ENCODE results near the gene NSL1. TPM values are rescaled to one million over a fixed set of nuclear protein-coding genes. Genes with fewer than 3 reads are reported as not detected.

The NSL1 gene
- total and polyA plus RNA-seq, 2 donors from 2014 or later = 19.5 to 34.5 TPM

DNA sequence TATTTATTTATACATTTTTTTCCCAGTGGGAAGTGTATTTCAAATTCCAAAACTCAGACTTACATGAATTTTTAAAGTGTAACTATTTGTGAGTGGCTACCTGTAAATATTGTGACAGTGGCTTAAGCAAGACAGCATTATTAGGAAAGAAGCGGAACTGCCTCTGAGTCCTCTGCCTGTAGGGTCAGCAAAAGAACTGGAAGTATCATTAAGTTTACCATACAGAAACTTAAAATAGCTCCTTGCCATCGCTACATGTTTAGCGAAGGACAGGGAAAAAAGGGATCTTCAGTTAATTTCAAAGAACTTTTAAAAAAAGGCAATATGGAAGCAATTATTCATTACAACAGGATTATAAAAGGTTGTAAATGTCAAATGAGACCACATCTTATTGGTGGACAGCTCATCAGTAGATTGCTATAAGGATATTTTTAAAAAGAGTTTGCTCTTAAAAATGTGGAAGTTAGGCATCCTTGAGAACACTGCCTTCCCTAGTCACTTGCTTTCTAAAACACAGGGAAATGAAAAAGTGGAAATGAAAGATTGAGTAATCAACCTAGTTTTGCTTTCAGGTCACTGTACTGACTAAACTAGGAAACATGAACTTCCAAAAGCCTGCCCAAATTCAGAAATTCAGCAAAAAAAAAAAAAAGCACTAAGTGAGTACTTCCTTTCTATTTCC, 39.2 kb downstream of the NSL1 start:
- no peaks in the 10 kb centered on the region for H3K36me3 ChIP-seq (ENCODE audit: control insufficient read depth in 2 of 3, insufficient read depth in 3 of 3, low read length in 3 of 3)
- H3K4me1 ChIP-seq (ENCODE audit: control insufficient read depth in 2 of 3, insufficient read depth in 2 of 3, low read depth in 1 of 3, low read length in 3 of 3) = peaks cover 0 to 6% (median 6%) of the 10 kb centered on the region in 3 donors
- H3K9me3 ChIP-seq (ENCODE audit: control insufficient read depth in 2 of 3, insufficient read depth in 1 of 3, low read length in 3 of 3) = no peaks in the 10 kb centered on the region
- H3K27ac ChIP-seq (ENCODE audit: low read depth in 2 of 2, low read length in 2 of 2) = peak overlapping the region in 1 of 2 donors; percentile 53
- H3K9ac ChIP-seq (ENCODE audit: low read length in 3 of 3) = no peak overlapping the region
- intact Hi-C loops (cut with DNase I) = no loop called here
- TF ChIP-seq, protein P1, sequence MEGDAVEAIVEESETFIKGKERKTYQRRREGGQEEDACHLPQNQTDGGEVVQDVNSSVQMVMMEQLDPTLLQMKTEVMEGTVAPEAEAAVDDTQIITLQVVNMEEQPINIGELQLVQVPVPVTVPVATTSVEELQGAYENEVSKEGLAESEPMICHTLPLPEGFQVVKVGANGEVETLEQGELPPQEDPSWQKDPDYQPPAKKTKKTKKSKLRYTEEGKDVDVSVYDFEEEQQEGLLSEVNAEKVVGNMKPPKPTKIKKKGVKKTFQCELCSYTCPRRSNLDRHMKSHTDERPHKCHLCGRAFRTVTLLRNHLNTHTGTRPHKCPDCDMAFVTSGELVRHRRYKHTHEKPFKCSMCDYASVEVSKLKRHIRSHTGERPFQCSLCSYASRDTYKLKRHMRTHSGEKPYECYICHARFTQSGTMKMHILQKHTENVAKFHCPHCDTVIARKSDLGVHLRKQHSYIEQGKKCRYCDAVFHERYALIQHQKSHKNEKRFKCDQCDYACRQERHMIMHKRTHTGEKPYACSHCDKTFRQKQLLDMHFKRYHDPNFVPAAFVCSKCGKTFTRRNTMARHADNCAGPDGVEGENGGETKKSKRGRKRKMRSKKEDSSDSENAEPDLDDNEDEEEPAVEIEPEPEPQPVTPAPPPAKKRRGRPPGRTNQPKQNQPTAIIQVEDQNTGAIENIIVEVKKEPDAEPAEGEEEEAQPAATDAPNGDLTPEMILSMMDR (IDR thresholded peaks at IDR 0.05; ENCODE audit: borderline replicate concordance, extremely low read depth, insufficient read depth) = no peak
- DNase-seq (no peak), FAIRE-seq (no peak)
- H3K27me3 ChIP-seq (ENCODE audit: control insufficient read depth, insufficient read depth, low read length) = no peaks in the 10 kb centered on the region
- H3K4me3 ChIP-seq (ENCODE audit: low read length in 3 of 3) = peak overlapping the region in 1 of 3 donors; percentile 5

DNA sequence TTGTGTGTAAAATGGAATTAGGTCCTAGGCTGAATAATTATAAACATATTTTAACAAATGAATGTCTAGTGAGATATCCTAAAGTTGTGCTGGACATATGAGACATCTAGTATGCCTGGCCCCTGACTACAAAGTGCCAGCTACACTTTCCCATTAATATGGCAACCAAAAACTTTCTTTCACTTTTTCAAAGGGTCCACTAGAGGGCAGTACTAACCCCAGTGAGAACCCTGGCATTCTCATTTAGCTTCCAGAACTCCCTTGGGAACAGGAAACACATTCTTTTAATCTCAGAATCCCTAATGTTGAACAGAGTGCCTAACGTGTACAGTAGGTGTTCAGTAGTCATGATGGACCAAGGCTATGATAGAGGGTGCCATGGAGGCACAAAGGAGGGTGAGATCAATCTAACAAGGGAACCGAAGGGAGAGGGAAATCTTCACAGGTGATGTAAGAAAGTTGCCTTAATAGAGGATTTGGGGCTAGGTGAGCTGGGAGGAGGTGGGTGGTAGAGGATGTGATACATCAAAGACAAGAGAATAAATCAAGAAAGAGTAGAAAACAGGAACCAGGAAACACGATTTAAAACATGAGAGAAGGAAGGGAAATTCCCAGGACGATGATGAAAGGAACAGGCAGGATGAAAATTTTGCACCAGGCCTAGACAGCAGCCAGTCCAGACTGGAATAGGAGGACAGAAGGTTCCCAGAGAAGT, 41.6 kb downstream of the NSL1 start:
- peak overlapping the region in 1 of 3 donors; percentile 21 for H3K9ac ChIP-seq (ENCODE audit: low read length in 3 of 3)
- peak overlapping the region in 1 of 2 donors; percentile 16 for H3K27ac ChIP-seq (ENCODE audit: low read depth in 2 of 2, low read length in 2 of 2)
- FAIRE-seq = no peak

DNA sequence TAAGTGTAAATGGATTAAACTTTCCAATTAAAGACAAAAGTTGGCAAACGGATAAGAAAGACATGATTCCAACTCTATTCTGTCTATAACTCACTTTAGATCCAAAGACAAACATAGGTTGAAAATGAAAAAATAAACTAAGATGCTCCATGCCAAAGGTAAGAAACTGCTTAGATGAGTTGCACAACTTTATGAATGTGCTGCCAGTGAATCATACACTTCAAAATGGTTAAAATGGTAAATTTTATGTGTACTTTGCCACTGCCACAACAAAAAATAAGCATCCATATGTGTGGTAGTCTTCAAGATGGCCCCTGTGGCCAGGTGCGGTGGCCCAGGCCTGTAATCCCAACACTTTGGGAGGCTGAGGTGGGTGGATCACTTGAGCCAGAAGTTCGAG, 45.0 kb downstream of the NSL1 start:
- Histone ChIP-seq H3K27me3 (ENCODE audit: control insufficient read depth, insufficient read depth, low read length) (no peaks in the 10 kb centered on the region), H3K27ac (ENCODE audit: low read depth in 2 of 2, low read length in 2 of 2) (no peak overlapping the region), H3K36me3 (ENCODE audit: control insufficient read depth in 2 of 3, insufficient read depth in 3 of 3, low read length in 3 of 3) (no peaks in the 10 kb centered on the region), H3K9ac (ENCODE audit: low read length in 3 of 3) (no peak overlapping the region), H3K9me3 (ENCODE audit: control insufficient read depth in 2 of 3, insufficient read depth in 1 of 3, low read length in 3 of 3) (no peaks in the 10 kb centered on the region), H3K4me3 (ENCODE audit: low read length in 3 of 3) (no peak overlapping the region), H3K4me1 (ENCODE audit: control insufficient read depth in 2 of 3, insufficient read depth in 2 of 3, low read depth in 1 of 3, low read length in 3 of 3) (peaks cover 0 to 6% (median 2%) of the 10 kb centered on the region in 3 donors)
- intact Hi-C loops (cut with DNase I) = no loop called here
- no peak for FAIRE-seq
- no peak for DNase-seq
- TF ChIP-seq, protein P1 (IDR thresholded peaks at IDR 0.05; ENCODE audit: borderline replicate concordance, extremely low read depth, insufficient read depth) = no peak

More for the DNA sequence above, 41.6 kb downstream of the NSL1 start:
- TF ChIP-seq, protein P1 (IDR thresholded peaks at IDR 0.05; ENCODE audit: borderline replicate concordance, extremely low read depth, insufficient read depth) = peak; percentile 60
- intact Hi-C loops (cut with DNase I) = no loop called here
- H3K27me3 ChIP-seq (ENCODE audit: control insufficient read depth, insufficient read depth, low read length) = no peaks in the 10 kb centered on the region
- peaks cover 0 to 6% (median 6%) of the 10 kb centered on the region in 3 donors for H3K4me1 ChIP-seq (ENCODE audit: control insufficient read depth in 2 of 3, insufficient read depth in 2 of 3, low read depth in 1 of 3, low read length in 3 of 3)
- DNase-seq = peak in 2 of 5 donors; percentile 73 to 80
- H3K4me3 ChIP-seq (ENCODE audit: low read length in 3 of 3) = no peak overlapping the region
- no peaks in the 10 kb centered on the region for H3K9me3 ChIP-seq (ENCODE audit: control insufficient read depth in 2 of 3, insufficient read depth in 1 of 3, low read length in 3 of 3)
- H3K36me3 ChIP-seq (ENCODE audit: control insufficient read depth in 2 of 3, insufficient read depth in 3 of 3, low read length in 3 of 3) = no peaks in the 10 kb centered on the region
